ENCODE data around the gene DNAAF5.

GRCh38 chr7:751826-752225, 25.3 kb downstream of the DNAAF5 start:
- TF ChIP-seq UBTF (CRISPR knock-in tag; IDR thresholded peaks at IDR 0.05), result no peak
- TF ChIP-seq ATF4 (CRISPR knock-in tag; IDR thresholded peaks at IDR 0.05), result no peak
- no peak for TF ChIP-seq ZFP90 (CRISPR knock-in tag; IDR thresholded peaks at IDR 0.05; ENCODE audit: borderline replicate concordance)
- no peak for TF ChIP-seq EZH2 (conservative IDR thresholded peaks at IDR 0.05; ENCODE audit: low read depth, low read length)
- TF ChIP-seq CTCF (CRISPR knock-in tag; IDR thresholded peaks at IDR 0.05), result no peak
- no peak for TF ChIP-seq ZFP41 (CRISPR knock-in tag; IDR thresholded peaks at IDR 0.05; ENCODE audit: borderline replicate concordance)
- TF ChIP-seq FIP1L1 (IDR thresholded peaks at IDR 0.05; ENCODE audit: borderline replicate concordance, insufficient read depth, low read depth, low read length), result no peak
- no peak for TF ChIP-seq POLR2AphosphoS5 (IDR thresholded peaks at IDR 0.05; ENCODE audit: low read depth, low read length)
- no peak for TF ChIP-seq SMAD3 (CRISPR knock-in tag; IDR thresholded peaks at IDR 0.05)
- no peak for TF ChIP-seq ZNF256 (CRISPR knock-in tag; conservative IDR thresholded peaks at IDR 0.05)
- no peak for TF ChIP-seq POLR2A (IDR thresholded peaks at IDR 0.05; ENCODE audit: insufficient read depth in 1 of 2, low read depth in 2 of 2, low read length in 2 of 2)
- no peak for TF ChIP-seq ZNF597 (CRISPR knock-in tag; IDR thresholded peaks at IDR 0.05)
- TF ChIP-seq FOXK1 (CRISPR knock-in tag; IDR thresholded peaks at IDR 0.05; ENCODE audit: borderline replicate concordance, low read depth), result no peak
- no peak for TF ChIP-seq SRSF9 (IDR thresholded peaks at IDR 0.05; ENCODE audit: borderline replicate concordance, insufficient read depth, low read depth, low read length, poor library complexity, severe bottlenecking)

Data from HepG2 (cell line).